Measurements from ENCODE around the gene CDCP2. TPM values are rescaled to one million over a fixed set of nuclear protein-coding genes. Genes with fewer than 3 reads are reported as not detected.

CDCP2 gene
- total RNA-seq, 2 donors from 2014 or later, result not detected

DNA sequence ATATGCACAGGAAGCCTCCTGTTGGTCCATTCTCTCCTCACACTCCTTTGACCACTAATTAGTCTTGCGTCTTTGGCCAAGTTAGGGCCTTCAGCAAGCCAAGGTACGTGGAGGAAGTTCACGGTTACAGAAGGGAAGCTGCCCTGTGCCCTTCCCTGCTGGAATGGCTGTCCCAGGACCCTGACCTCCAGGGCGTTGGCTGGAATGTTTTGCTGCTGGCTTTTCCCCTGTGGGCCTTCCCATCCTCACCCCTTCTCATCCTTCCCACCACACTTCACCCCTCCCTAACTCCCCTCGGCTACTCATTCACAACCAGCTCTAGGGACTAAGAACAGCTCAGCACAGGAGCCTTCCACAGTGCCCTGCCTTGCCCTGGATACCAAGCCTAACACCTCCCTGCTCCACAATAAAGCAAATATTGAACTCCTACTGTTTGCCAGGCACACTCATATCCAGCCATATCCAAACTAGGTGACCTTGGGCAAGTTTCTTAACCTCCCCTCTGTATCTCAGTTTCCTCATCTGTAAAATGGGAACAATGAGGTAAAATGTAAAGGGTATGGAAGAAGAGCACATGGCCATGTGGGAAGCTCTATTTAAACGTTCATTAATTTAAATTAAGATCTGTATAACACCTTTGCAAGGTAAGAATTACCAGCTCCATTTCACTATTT is 8.8 kb upstream of the CDCP2 start:
- Histone ChIP-seq H3K27ac (no peak overlapping the region), H3K4me3 (no peak overlapping the region), H3K9me3 (no peaks in the 10 kb centered on the region), H3K27me3 (replicated peaks; ENCODE audit: insufficient read depth) (no peaks in the 10 kb centered on the region), H3K4me1 (ENCODE audit: control insufficient read depth in 1 of 2, low read depth in 2 of 2) (no peaks in the 10 kb centered on the region), H3K36me3 (no peaks in the 10 kb centered on the region)
- no peak for DNase-seq (ENCODE audit: low spot score)
- no peak for ATAC-seq (ENCODE audit: insufficient number of reproducible peaks, low FRiP score, low read depth)
- TF ChIP-seq, protein P1, sequence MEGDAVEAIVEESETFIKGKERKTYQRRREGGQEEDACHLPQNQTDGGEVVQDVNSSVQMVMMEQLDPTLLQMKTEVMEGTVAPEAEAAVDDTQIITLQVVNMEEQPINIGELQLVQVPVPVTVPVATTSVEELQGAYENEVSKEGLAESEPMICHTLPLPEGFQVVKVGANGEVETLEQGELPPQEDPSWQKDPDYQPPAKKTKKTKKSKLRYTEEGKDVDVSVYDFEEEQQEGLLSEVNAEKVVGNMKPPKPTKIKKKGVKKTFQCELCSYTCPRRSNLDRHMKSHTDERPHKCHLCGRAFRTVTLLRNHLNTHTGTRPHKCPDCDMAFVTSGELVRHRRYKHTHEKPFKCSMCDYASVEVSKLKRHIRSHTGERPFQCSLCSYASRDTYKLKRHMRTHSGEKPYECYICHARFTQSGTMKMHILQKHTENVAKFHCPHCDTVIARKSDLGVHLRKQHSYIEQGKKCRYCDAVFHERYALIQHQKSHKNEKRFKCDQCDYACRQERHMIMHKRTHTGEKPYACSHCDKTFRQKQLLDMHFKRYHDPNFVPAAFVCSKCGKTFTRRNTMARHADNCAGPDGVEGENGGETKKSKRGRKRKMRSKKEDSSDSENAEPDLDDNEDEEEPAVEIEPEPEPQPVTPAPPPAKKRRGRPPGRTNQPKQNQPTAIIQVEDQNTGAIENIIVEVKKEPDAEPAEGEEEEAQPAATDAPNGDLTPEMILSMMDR (IDR thresholded peaks at IDR 0.05), result no peak

DNA sequence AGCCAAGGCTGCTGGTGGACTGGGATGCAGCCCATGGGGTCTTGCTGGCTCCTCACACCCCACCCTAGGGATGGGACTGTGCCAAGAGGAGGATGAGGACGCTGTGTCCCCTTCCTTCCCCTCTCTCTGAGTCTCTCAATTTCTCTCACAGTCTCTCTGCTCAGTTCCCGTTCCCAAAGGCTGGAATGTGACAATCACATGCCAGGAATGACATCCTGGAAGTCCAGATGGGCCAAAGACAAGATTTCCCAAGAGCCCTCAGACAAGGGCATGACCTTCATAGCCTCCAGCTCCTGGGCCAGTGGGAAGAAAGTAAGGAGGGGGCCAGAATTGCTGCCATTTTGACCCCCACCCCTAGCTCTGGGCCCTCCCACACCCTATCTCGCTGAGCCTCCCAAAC is 7.6 kb upstream of the CDCP2 start:
- TF ChIP-seq, protein P1 (IDR thresholded peaks at IDR 0.05), result no peak
- no peak for DNase-seq (ENCODE audit: low spot score)
- H3K4me1 ChIP-seq (ENCODE audit: control insufficient read depth in 1 of 2, low read depth in 2 of 2), result no peaks in the 10 kb centered on the region
- no peak overlapping the region for H3K4me3 ChIP-seq
- no peak for ATAC-seq (ENCODE audit: insufficient number of reproducible peaks, low FRiP score, low read depth)
- no peaks in the 10 kb centered on the region for H3K9me3 ChIP-seq
- H3K27ac ChIP-seq, result no peak overlapping the region
- no peaks in the 10 kb centered on the region for H3K27me3 ChIP-seq (replicated peaks; ENCODE audit: insufficient read depth)
- H3K36me3 ChIP-seq, result no peaks in the 10 kb centered on the region

DNA sequence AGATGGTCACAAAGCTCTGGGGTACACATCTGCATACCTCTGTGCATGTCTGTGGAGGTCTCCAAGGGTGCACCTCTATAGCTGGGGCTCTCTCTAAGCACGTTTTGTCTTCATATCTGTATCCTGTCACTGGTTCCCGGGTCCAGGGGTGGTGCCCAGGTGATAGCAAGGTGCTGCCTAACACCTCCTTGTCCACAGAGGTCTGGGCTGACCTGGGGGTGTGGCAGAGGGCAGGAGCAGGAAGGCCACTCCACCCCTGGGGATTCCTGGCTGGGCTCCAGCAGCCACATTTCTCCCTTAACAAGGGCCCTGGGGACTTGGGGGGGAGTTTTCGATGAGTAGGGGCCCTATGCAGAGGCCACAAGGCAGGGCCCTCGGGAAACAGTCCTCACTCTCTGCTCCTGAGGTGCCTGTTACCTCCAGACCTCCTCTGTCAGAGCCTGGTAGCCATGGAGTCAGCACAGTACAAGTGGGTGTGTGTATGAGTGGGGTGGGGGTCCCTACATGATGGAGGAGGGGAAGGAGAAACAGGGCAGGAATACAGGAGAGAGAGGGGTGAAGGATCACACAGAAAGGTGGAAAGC is 7.0 kb upstream of the CDCP2 start:
- no peak for DNase-seq (ENCODE audit: low spot score)
- ATAC-seq (ENCODE audit: insufficient number of reproducible peaks, low FRiP score, low read depth), result no peak
- TF ChIP-seq, protein P1 (IDR thresholded peaks at IDR 0.05), result no peak
- H3K27ac ChIP-seq, result no peak overlapping the region
- no peaks in the 10 kb centered on the region for H3K36me3 ChIP-seq
- H3K9me3 ChIP-seq, result no peaks in the 10 kb centered on the region
- no peaks in the 10 kb centered on the region for H3K27me3 ChIP-seq (replicated peaks; ENCODE audit: insufficient read depth)
- H3K4me3 ChIP-seq, result no peak overlapping the region
- H3K4me1 ChIP-seq (ENCODE audit: control insufficient read depth in 1 of 2, low read depth in 2 of 2), result peaks cover 0 to under 1% of the 10 kb centered on the region in 2 donors

DNA sequence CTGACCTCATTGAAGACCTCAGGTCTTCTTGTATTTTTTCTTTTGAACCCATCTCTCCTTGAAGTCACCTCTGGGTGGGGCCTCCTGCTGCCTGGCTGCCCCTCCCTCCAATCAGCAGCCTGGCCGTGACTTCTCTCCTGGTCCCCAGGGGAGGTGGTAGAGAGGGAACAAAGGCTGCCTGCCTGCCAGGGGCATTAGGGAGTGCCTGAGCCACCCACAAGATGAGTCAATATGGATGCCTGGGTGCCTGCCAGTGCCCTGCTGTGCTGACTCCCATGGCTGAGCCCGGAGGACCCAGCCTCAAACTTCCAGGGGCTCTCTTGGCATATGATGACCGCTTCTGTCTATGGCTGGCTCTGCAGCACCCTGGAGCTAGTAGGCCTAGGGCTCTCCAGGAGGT is 5.3 kb upstream of the CDCP2 start:
- TF ChIP-seq, protein P1 (IDR thresholded peaks at IDR 0.05), result no peak
- H3K27ac ChIP-seq, result no peak overlapping the region
- H3K9me3 ChIP-seq, result no peaks in the 10 kb centered on the region
- H3K4me1 ChIP-seq (ENCODE audit: control insufficient read depth in 1 of 2, low read depth in 2 of 2), result peaks cover 7 to 14% of the 10 kb centered on the region in 2 donors
- DNase-seq (ENCODE audit: low spot score), result no peak
- H3K36me3 ChIP-seq, result no peaks in the 10 kb centered on the region
- no peak overlapping the region for H3K4me3 ChIP-seq
- no peaks in the 10 kb centered on the region for H3K27me3 ChIP-seq (replicated peaks; ENCODE audit: insufficient read depth)
- ATAC-seq (ENCODE audit: insufficient number of reproducible peaks, low FRiP score, low read depth), result no peak

DNA sequence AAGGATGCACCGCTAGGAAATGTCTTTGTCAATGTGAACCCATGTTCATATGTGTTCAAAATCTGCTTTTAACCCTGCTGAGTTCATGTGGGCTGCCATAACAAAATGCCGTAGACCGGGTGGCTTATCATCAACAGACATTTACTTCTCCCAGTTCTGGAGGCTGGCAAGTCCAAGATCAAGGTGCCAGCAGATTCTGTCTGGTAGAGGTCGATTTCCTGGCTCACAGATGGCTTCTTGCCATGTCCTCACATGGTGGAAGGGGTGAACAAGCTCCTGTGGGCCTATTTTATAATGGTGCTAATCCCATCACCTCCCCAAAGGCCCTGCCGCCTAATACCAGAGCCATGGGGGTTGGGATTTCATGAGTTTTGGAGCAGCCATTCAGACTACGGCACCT is 4.6 kb upstream of the CDCP2 start:
- no peaks in the 10 kb centered on the region for H3K9me3 ChIP-seq
- no peak overlapping the region for H3K4me3 ChIP-seq
- H3K4me1 ChIP-seq (ENCODE audit: control insufficient read depth in 1 of 2, low read depth in 2 of 2), result peaks cover 7 to 14% of the 10 kb centered on the region in 2 donors
- ATAC-seq (ENCODE audit: insufficient number of reproducible peaks, low FRiP score, low read depth) (no peak), DNase-seq (ENCODE audit: low spot score) (no peak)
- H3K27ac ChIP-seq, result no peak overlapping the region
- TF ChIP-seq, protein P1 (IDR thresholded peaks at IDR 0.05), result no peak
- no peaks in the 10 kb centered on the region for H3K27me3 ChIP-seq (replicated peaks; ENCODE audit: insufficient read depth)
- H3K36me3 ChIP-seq, result no peaks in the 10 kb centered on the region

All from thoracic aorta (tissue), 2 donors.